ENCODE measurements around the gene UBE2D2.
A peak's percentile ranks its signal among the peaks of the same experiment; 100 is the strongest.

Gene UBE2D2

GRCh38 chr5:139571966-139572365 lies 10.8 kb downstream of the UBE2D2 start:
- no peak for TF ChIP-seq REST (IDR thresholded peaks at IDR 0.05; ENCODE audit: low read depth)
- no peak for TF ChIP-seq TAF1 (IDR thresholded peaks at IDR 0.05; ENCODE audit: low read depth)
- TF ChIP-seq TEAD4 (IDR thresholded peaks at IDR 0.05) = no peak

GRCh38 chr5:139574641-139575312 lies 13.6 kb downstream of the UBE2D2 start:
- peak; percentile 51 for TF ChIP-seq RAD21 (IDR thresholded peaks at IDR 0.05; ENCODE audit: low read depth)
- no peak for TF ChIP-seq ZBTB7A (IDR thresholded peaks at IDR 0.05; ENCODE audit: low read depth)

- TF ChIP-seq TAF1 (IDR thresholded peaks at IDR 0.05; ENCODE audit: low read depth) (no peak), TEAD4 (IDR thresholded peaks at IDR 0.05) (no peak), CEBPB (IDR thresholded peaks at IDR 0.05) (no peak), MAX (IDR thresholded peaks at IDR 0.05) (no peak), YY1 (IDR thresholded peaks at IDR 0.05; ENCODE audit: low read depth) (no peak)
These were observed 14.1 kb downstream of the UBE2D2 start for GRCh38 chr5:139575313-139575646.

- TF ChIP-seq TAF1 (IDR thresholded peaks at IDR 0.05; ENCODE audit: low read depth) (no peak), USF1 (IDR thresholded peaks at IDR 0.05) (no peak), EP300 (IDR thresholded peaks at IDR 0.05; ENCODE audit: borderline replicate concordance) (no peak)
These were observed 14.6 kb downstream of the UBE2D2 start for GRCh38 chr5:139575751-139576150.

- TF ChIP-seq FOXM1 (IDR thresholded peaks at IDR 0.05; ENCODE audit: borderline replicate concordance, low read depth) (no peak), MAX (IDR thresholded peaks at IDR 0.05) (no peak), USF1 (IDR thresholded peaks at IDR 0.05) (no peak), REST (IDR thresholded peaks at IDR 0.05; ENCODE audit: low read depth) (no peak), RAD21 (IDR thresholded peaks at IDR 0.05; ENCODE audit: low read depth) (no peak), CREB1 (IDR thresholded peaks at IDR 0.05; ENCODE audit: low read depth) (no peak)
These were observed 16.7 kb downstream of the UBE2D2 start for GRCh38 chr5:139577689-139578290.

- TF ChIP-seq RAD21 (IDR thresholded peaks at IDR 0.05; ENCODE audit: low read depth) = no peak
- TF ChIP-seq EP300 (IDR thresholded peaks at IDR 0.05; ENCODE audit: borderline replicate concordance) = no peak
- TF ChIP-seq FOXM1 (IDR thresholded peaks at IDR 0.05; ENCODE audit: borderline replicate concordance, low read depth) = no peak
- no peak for TF ChIP-seq USF1 (IDR thresholded peaks at IDR 0.05)
- no peak for TF ChIP-seq NFIC (IDR thresholded peaks at IDR 0.05)
- TF ChIP-seq CEBPB (IDR thresholded peaks at IDR 0.05) = no peak
- no peak for TF ChIP-seq MAX (IDR thresholded peaks at IDR 0.05)
- TF ChIP-seq TAF1 (IDR thresholded peaks at IDR 0.05; ENCODE audit: low read depth) = no peak
- TF ChIP-seq REST (IDR thresholded peaks at IDR 0.05; ENCODE audit: low read depth) = no peak
These were observed 17.2 kb downstream of the UBE2D2 start for GRCh38 chr5:139578325-139578724.
